WI38 (cell line): ENCODE data around the gene GULP1.

Experiments
- H3K4me3 ChIP-seq: 2 replicates; pipeline ENCODE4 v1.5.1; 2011; ENCODE audit warnings: low read depth, mild to moderate bottlenecking, control low read depth, low read length
- CTCF ChIP-seq: IDR thresholded peaks from 2 replicates; pipeline ENCODE4 v1.5.1; 2012; ENCODE audit warnings: low read depth, mild to moderate bottlenecking, control low read depth, low read length

Gene GULP1

GRCh38 chr2:188492751-188493150 is 201.1 kb downstream of the GULP1 start:
- TF ChIP-seq CTCF: no peak
- no peak overlapping the region for H3K4me3 ChIP-seq

GRCh38 chr2:188494906-188495305 is 203.2 kb downstream of the GULP1 start:
- no peak for TF ChIP-seq CTCF
- H3K4me3 ChIP-seq: no peak overlapping the region

- TF ChIP-seq CTCF: no peak
- no peak overlapping the region for H3K4me3 ChIP-seq
These were observed 204.3 kb downstream of the GULP1 start for GRCh38 chr2:188495969-188496431.

- H3K4me3 ChIP-seq: no peak overlapping the region
- no peak for TF ChIP-seq CTCF
These were observed 206.1 kb downstream of the GULP1 start for GRCh38 chr2:188497726-188498125.

- TF ChIP-seq CTCF: no peak
- H3K4me3 ChIP-seq: no peak overlapping the region
These were observed 212.3 kb downstream of the GULP1 start for GRCh38 chr2:188503975-188504374.

GRCh38 chr2:188506843-188507242 is 215.2 kb downstream of the GULP1 start:
- H3K4me3 ChIP-seq: no peak overlapping the region
- no peak for TF ChIP-seq CTCF

GRCh38 chr2:188511346-188511745 is 219.7 kb downstream of the GULP1 start:
- no peak for TF ChIP-seq CTCF
- no peak overlapping the region for H3K4me3 ChIP-seq
